Thyroid gland (tissue), 4 donors: ENCODE data around the gene AJAP1.

ENCODE experiments used
- CTCF ChIP-seq, 6 experiments: fragments of 200-600 bp in 3 of 6; fragments of 450-650 bp in 3 of 6; sonication (generic) in 3 of 6; IDR thresholded peaks; one replicate each; pipeline ENCODE4 v1.5.1; 2016 to 2019; ENCODE audit warnings: antibody characterized with exemption in 6 of 6, mild to moderate bottlenecking in 2 of 6, inconsistent platforms in 1 of 6, moderate library complexity in 1 of 6
- POLR2A ChIP-seq, 2 donors: fragments of 450-650 bp; IDR thresholded peaks; one replicate each; pipeline ENCODE4 v1.6.1; 2017; ENCODE audit warnings: antibody characterized with exemption in 2 of 2, mild to moderate bottlenecking in 2 of 2, moderate library complexity in 1 of 2

- TF ChIP-seq CTCF (IDR thresholded peaks at IDR 0.05) (no peak), POLR2A (IDR thresholded peaks at IDR 0.05) (no peak)
Observed at GRCh38 chr1:4716406-4716805, 62.0 kb downstream of the AJAP1 start.
